ENCODE measurements around the gene TMEM135.

Gene TMEM135

DNA sequence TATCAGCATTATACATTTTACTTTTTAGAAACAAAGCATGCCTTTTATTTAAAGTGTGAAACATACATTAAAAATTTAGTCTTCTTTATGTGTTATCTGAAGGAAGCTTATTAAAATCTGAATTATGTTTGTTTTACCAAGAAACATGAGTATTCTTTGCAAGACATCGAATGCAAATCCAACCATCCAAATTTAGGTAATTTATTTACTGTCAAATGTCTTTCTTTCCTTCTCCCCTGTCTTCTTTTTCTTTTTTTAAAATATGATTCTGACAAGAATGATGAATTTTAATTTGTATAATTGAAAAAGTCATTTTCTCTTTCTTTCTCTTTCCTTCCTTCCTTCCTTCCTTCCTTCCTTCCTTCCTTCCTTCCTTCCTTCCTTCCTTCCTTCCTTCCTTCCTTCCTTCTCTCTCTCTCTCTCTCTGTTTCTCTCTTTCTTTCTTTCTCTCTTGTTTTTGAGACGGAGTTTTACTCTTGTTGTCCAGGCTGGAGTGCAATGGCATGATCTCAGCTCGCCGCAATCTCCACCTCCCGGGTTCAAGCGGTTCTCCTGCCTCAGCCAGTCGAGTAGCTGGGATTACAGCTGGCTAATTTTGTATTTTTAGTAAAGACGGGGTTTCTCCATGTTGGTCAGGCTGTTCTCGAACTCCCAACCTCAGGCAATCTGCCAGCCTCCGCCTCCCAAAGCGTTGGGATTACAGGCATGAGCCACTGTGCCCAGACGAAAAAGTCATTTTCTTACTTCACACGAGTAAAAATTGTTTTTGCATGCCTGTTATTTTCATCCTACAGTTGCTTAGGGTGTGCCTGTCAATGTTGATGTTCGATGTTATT lies 157.5 kb downstream of the TMEM135 start:
- no peak overlapping the region for H3K27ac ChIP-seq
- no peak overlapping the region for H3K4me2 ChIP-seq
- H3K9ac ChIP-seq = no peak overlapping the region
- H3K27me3 ChIP-seq (ENCODE audit: insufficient read depth, low read depth) = no peaks in the 10 kb centered on the region
- no peaks in the 10 kb centered on the region for H3K36me3 ChIP-seq (ENCODE audit: insufficient read depth)
- H3K4me1 ChIP-seq (ENCODE audit: low read depth, poor library complexity, severe bottlenecking) = no peaks in the 10 kb centered on the region
- no peaks in the 10 kb centered on the region for H4K20me1 ChIP-seq (ENCODE audit: insufficient read depth)
- H3K79me2 ChIP-seq (ENCODE audit: insufficient read depth, low read depth) = no peaks in the 10 kb centered on the region
- TF ChIP-seq, protein P1, sequence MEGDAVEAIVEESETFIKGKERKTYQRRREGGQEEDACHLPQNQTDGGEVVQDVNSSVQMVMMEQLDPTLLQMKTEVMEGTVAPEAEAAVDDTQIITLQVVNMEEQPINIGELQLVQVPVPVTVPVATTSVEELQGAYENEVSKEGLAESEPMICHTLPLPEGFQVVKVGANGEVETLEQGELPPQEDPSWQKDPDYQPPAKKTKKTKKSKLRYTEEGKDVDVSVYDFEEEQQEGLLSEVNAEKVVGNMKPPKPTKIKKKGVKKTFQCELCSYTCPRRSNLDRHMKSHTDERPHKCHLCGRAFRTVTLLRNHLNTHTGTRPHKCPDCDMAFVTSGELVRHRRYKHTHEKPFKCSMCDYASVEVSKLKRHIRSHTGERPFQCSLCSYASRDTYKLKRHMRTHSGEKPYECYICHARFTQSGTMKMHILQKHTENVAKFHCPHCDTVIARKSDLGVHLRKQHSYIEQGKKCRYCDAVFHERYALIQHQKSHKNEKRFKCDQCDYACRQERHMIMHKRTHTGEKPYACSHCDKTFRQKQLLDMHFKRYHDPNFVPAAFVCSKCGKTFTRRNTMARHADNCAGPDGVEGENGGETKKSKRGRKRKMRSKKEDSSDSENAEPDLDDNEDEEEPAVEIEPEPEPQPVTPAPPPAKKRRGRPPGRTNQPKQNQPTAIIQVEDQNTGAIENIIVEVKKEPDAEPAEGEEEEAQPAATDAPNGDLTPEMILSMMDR (conservative IDR thresholded peaks at IDR 0.05; ENCODE audit: low read depth, low read length) = no peak
- no peak overlapping the region for H2AFZ ChIP-seq (ENCODE audit: low read depth)
- no peak overlapping the region for H3K4me3 ChIP-seq (IDR thresholded peaks at IDR 0.05; ENCODE audit: insufficient read depth, low read depth, low read length)

DNA sequence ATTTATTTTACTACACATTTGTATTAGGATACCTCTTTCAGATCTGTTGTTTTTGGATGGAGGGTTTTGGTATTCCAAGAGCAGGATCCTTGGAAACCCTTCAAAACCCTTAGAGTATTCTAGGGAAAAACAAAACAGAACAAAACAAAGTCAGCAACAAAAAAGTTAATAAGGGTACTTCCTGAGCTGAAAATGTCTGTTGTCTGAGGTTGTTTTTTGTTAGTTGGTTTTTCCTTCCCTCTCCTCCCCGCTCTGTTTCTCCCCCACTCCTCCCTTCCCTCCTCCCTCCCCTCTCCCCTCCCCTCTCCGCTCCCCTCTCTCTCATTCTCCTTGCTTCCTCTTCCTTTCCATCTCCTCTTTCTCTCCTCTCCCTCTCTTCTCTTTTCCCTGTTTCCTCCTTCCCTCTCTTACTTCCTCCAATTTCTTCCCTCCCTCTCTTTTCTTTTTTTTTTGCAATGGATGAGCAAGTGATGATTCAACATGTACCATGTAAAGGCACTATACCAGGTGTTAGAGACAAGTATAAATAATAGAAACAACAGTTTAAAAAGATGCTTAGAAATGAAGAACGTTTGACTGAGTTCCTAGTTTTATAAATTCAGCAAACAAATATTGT lies 160.6 kb downstream of the TMEM135 start:
- Histone ChIP-seq H3K4me1 (ENCODE audit: low read depth, poor library complexity, severe bottlenecking) (no peaks in the 10 kb centered on the region), H3K9ac (no peak overlapping the region), H3K79me2 (ENCODE audit: insufficient read depth, low read depth) (no peaks in the 10 kb centered on the region), H3K27me3 (ENCODE audit: insufficient read depth, low read depth) (no peaks in the 10 kb centered on the region), H4K20me1 (ENCODE audit: insufficient read depth) (no peaks in the 10 kb centered on the region), H3K4me2 (no peak overlapping the region), H3K4me3 (IDR thresholded peaks at IDR 0.05; ENCODE audit: insufficient read depth, low read depth, low read length) (no peak overlapping the region), H3K36me3 (ENCODE audit: insufficient read depth) (no peaks in the 10 kb centered on the region), H3K27ac (no peak overlapping the region), H2AFZ (ENCODE audit: low read depth) (no peak overlapping the region)
- TF ChIP-seq, protein P1 (conservative IDR thresholded peaks at IDR 0.05; ENCODE audit: low read depth, low read length) = no peak

DNA sequence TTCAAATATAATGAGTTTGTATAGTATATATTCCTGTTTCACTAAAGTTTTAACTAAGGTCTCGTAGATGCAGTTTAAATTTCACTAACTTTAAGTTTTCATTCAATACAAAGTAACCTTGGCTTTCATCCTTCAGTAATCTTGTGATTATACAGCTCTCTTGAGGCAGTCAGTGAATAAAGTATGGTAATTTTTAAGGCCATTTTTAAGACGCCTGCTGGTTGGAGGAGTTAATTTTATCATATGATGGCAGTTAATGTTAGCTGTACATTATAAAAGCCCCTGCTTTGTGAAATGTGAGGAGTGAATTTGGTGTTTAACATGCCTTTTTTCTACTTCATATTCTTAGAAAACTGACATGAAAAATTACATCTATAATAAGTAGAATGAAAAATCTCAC lies 163.6 kb downstream of the TMEM135 start:
- H3K36me3 ChIP-seq (ENCODE audit: insufficient read depth) = no peaks in the 10 kb centered on the region
- H3K4me2 ChIP-seq = no peak overlapping the region
- H3K4me3 ChIP-seq (IDR thresholded peaks at IDR 0.05; ENCODE audit: insufficient read depth, low read depth, low read length) = no peak overlapping the region
- H2AFZ ChIP-seq (ENCODE audit: low read depth) = no peak overlapping the region
- H3K79me2 ChIP-seq (ENCODE audit: insufficient read depth, low read depth) = no peaks in the 10 kb centered on the region
- TF ChIP-seq, protein P1 (conservative IDR thresholded peaks at IDR 0.05; ENCODE audit: low read depth, low read length) = no peak
- H3K9ac ChIP-seq = no peak overlapping the region
- no peaks in the 10 kb centered on the region for H3K4me1 ChIP-seq (ENCODE audit: low read depth, poor library complexity, severe bottlenecking)
- no peaks in the 10 kb centered on the region for H3K27me3 ChIP-seq (ENCODE audit: insufficient read depth, low read depth)
- H3K27ac ChIP-seq = no peak overlapping the region
- H4K20me1 ChIP-seq (ENCODE audit: insufficient read depth) = no peaks in the 10 kb centered on the region

DNA sequence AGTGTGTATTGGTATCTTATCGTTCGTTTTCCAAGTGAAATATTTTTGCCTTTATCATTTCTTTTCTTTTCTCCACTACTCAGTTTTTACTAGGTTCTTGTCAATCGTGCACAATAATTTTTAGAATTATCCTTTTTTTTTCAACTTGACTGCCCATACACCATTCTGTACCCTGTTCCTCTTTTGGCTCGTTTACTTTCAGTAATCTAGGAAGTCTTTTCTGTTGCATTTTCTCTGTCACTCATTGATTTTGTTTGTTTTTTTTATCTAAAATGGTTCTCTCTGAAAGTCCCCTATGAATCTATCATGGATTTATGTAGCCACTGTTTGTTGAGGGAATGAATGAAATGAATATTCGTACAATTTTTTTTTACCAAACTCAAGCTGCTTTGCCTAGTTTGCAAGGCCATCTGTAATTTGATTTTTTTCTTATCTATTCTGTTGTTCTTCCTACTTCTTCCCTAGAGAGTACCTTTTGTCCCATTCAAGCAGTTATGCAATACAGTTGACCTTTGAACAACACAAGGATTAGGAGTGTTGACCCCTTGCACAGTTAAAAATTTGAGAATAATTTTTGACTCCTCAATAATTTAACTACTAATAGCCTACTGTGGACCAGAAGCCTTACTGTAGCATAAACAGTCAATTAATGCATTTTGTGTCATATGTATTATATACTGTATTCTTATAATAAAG lies 166.3 kb downstream of the TMEM135 start:
- Histone ChIP-seq H3K4me1 (ENCODE audit: low read depth, poor library complexity, severe bottlenecking) (no peaks in the 10 kb centered on the region), H3K27ac (no peak overlapping the region), H3K9ac (no peak overlapping the region), H3K36me3 (ENCODE audit: insufficient read depth) (no peaks in the 10 kb centered on the region), H3K4me3 (IDR thresholded peaks at IDR 0.05; ENCODE audit: insufficient read depth, low read depth, low read length) (no peak overlapping the region), H2AFZ (ENCODE audit: low read depth) (no peak overlapping the region), H3K27me3 (ENCODE audit: insufficient read depth, low read depth) (no peaks in the 10 kb centered on the region), H4K20me1 (ENCODE audit: insufficient read depth) (no peaks in the 10 kb centered on the region), H3K79me2 (ENCODE audit: insufficient read depth, low read depth) (no peaks in the 10 kb centered on the region), H3K4me2 (no peak overlapping the region)
- TF ChIP-seq, protein P1 (conservative IDR thresholded peaks at IDR 0.05; ENCODE audit: low read depth, low read length) = no peak

Measured in KMS-11 (cell line).